HG03457 (cell line): ENCODE results near the gene MUCL3.
"Not testable (repeated sequence)": the region's sequence is repeated elsewhere in the genome, so short reads cannot be mapped to it uniquely, and the experiment has no call there.

Source experiments
- ATAC-seq: cut with Tn5 transposase; IDR thresholded peaks from one replicate; pipeline ENCODE4 v1.9.1; 2021; ENCODE audit warnings: moderate number of reproducible peaks; ENCODE audit not compliant: unreplicated experiment

MUCL3 gene

GRCh38 chr6:30974490-30975252, 33.9 kb downstream of the MUCL3 start:
- no peak for ATAC-seq

- ATAC-seq: no peak
Observed at GRCh38 chr6:30979141-30979540, 38.4 kb downstream of the MUCL3 start.

- no peak for ATAC-seq
Observed at GRCh38 chr6:30979690-30980089, 38.9 kb downstream of the MUCL3 start.

- ATAC-seq: no peak
Observed at GRCh38 chr6:30981942-30982772, 41.4 kb downstream of the MUCL3 start.

GRCh38 chr6:30983439-30983838, 42.7 kb downstream of the MUCL3 start, which contains the start of gene MUC21:
Gene MUC21 (plus strand): TSS chr6:30983718. CDS start chr6:30983959, 241 bp downstream.
- no peak for ATAC-seq

GRCh38 chr6:30985490-30985889, 44.7 kb downstream of the MUCL3 start:
- no peak for ATAC-seq

- no peak for ATAC-seq
Observed at GRCh38 chr6:30987304-30987703, 46.5 kb downstream of the MUCL3 start.

GRCh38 chr6:30988209-30988825, 47.5 kb downstream of the MUCL3 start:
- ATAC-seq: no peak

- ATAC-seq: no peak
Observed at GRCh38 chr6:30990422-30991086, 49.8 kb downstream of the MUCL3 start.

- no peak for ATAC-seq
Observed at GRCh38 chr6:30991891-30992290, 51.1 kb downstream of the MUCL3 start.

- no peak for ATAC-seq
Observed at GRCh38 chr6:30997301-30997700, 56.5 kb downstream of the MUCL3 start.

- no peak for ATAC-seq
Observed at GRCh38 chr6:30998785-30999184, 58.0 kb downstream of the MUCL3 start.

GRCh38 chr6:31000067-31000860, 59.5 kb downstream of the MUCL3 start:
- ATAC-seq: not testable (repeated sequence)

GRCh38 chr6:31001281-31001888, 60.6 kb downstream of the MUCL3 start:
- no peak for ATAC-seq

GRCh38 chr6:31002471-31002870, 61.7 kb downstream of the MUCL3 start:
- ATAC-seq: no peak
